NOMO-1 treated with dmso at 0.1 percent for 144 hours (cell line): Measurements from ENCODE around the gene ELL2.
"Not testable (repeated sequence)": the region's sequence is repeated elsewhere in the genome, so short reads cannot be mapped to it uniquely, and the experiment has no call there.

ENCODE experiments used
- DNase-seq: peaks from one replicate; lab custom pipeline; 2025; ENCODE audit not compliant: unreplicated experiment; lab: John Stamatoyannopoulos, UW

The ELL2 gene

DNA sequence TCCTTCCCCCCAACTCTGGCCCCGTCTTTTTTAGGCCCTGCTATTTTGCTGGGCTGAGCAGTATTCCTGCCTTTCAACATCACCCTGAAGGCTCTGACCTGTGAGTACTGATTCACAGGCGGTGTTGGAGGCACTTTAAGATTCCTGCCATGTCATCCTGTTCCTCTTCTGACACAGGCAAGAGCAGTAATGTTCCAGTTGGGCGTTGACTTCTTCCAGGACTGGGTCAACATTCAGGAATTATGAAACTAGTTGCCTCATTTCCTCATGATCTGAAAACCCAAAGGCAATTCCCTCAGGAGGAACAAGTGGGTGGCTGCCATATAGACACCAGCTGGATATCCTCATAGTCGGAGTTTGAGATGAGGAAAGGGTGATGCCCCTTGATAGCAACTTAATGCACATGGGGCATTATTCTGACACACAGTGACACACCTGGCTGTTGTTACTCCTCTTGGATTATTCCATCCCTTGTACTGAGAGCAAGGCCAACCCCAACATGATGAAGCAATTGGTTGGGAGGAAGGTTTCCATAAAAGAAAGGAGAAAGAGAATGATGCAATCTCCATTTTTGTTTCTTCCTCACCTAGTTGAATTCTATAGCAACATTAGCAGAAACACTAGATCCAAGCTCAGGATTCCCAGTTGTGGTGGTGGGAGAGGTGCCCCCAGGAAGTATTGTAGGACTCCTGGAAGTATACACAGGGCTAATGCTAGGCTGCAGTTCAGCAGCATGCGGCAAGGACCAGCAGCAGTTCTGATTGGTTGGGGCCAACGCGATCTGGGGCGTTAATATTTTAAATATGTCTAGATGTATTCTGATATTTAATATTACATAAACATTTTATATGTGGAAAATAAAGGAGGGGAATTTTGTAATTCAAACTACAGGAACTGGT, 119.5 kb downstream of the ELL2 start:
- no peak for DNase-seq

DNA sequence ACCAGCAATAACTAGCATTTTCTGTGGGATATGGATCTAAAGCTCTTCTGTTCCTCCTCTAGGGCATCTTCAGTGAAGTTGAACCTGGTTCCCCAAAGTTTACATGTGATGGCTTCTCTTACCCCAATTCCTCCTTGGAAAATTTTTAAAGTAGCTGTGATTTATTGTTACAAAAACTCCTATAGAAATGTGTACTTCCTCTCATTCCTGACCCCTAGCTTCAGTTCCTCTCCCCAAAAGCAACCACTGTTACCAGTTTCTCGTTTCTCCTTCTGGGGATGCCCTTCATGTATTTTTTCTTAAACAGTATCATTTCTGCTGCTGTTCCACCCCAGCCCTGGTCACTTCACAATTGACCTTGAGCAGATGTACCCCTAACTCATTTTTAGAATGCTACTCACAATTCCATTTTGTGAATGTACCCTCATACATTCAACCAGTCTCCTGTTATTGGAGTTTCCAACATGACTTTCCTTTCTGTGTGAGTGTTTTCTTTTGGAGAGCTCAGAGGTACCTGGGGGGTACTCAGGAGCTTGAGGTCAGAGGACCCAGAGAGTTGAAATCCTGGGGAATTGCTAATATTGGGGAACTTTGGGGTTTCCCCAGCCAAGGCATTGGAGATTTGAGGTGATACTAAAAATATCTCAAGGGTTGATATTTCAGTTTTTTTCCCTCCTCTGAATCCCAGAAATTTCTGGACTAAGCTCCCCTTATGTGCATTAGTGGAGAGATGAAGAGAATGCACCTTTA, 120.5 kb downstream of the ELL2 start:
- no peak for DNase-seq

DNA sequence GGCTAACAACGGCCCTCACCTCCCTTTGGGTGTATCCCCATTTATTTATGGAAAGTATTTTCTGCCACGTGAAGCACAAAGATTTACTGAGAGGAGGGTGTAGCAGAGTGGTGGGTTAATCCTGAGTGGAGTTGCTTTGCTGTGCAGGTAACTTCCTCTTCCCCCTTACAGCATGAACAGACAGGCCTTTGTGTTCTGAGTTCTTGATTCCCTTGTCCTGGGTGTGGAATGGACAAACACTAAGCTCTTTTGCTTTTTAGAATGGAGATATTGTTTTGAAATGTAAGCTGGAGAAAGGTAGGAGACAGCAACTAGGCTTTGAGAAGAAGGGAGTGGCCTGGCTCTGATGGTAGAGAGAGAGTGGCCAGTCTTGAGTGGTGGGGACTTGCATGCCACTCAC, 122.0 kb downstream of the ELL2 start:
- no peak for DNase-seq

DNA sequence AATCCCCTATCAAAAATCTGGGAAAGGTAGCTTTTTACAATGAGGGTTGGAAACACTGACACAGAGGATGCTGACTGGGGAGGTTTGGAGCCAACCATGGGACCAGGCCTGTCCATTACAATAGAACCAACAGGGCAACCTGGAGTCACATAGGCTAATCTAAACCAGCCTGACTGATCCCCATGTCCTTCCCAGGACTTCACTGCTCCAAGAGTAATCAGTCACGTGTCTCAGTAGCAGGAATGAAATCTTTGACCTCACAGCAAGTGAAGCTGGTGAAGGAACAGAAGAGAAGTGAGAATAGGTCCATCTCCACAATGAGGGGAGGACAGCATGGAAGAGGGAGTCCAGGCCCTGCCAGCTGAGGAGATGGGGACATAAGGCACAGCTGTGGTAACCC, 123.1 kb downstream of the ELL2 start:
- DNase-seq, result no peak

DNA sequence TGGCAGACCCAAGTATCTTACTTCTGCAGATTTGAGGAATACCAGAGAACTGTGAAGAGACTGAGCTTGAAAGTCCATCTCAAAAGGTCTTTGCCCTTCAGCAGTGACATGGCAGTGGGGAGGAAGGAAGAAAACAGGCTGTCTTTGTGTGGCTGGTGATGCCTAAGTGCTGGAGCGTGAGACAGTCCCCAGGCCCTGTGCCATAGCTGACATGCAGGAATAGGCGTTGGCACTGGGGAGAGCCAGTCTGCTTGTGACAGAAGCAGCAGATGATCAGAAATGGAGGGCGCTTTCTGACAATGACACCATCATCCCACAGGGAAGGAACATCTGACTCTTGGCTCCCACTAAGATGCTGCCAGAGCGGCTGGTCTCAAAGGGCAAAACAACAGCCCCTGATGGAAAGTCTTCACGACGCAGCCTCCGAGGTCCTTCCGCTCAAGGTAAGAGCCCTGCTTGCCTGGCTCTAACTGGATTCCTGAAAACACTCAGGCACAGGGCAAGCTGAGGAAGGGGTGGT, 123.6 kb downstream of the ELL2 start:
- no peak for DNase-seq

DNA sequence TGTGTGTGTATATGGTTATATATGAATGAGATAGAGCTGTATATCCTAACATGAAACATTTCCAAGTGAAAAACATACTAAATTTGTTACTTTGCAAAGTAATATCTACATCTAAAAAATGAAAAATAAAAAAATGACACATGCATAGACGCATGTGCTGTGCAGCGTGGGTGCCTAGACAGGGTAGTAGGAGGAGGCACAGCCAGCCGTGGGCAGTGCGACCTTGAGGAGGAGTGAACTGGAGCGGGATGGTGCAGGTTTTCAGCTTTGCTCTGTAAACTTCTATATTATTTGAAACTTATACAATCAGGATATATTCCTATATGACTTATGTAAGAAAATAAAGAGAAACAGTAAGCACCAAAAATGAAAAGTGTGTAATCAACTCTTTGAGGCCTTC, 124.2 kb downstream of the ELL2 start:
- no peak for DNase-seq

DNA sequence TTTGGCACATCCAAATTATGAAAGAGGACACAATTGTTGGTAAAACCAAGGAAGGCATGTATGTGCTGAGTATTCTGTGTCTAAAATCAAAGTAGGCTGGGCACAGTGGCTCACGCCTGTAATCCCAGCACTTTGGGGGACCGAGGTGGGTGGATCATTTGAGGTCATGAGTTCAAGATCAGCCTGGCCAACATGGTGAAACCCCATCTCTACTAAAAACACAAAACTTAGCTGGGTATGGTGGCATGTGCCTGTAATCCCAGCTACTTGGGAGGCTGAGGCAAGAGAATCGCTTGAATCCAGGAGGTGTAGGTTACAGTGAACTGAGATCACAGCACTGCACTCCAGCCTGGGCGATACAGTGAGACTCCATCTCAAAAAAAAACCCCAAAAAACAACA, 124.7 kb downstream of the ELL2 start:
- not testable (repeated sequence) for DNase-seq

DNA sequence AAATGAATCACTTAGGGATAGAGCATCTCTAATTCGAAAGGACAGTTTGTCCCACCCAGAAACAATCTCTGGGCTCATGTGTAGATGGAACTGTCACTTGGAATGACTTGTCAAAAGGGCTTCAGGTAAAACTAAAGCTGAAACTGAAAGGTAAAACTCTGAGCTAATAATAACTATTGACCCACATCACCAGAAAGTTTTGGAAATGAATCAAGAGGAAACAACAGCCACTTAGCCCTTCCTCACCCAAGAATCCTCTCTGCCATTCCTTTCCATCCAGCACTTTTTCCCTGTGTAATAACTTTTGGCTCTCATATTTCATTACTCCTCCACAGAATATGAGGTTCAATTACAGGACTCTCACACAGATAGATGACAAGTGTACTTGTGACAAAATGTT, 125.1 kb downstream of the ELL2 start:
- DNase-seq, result no peak

DNA sequence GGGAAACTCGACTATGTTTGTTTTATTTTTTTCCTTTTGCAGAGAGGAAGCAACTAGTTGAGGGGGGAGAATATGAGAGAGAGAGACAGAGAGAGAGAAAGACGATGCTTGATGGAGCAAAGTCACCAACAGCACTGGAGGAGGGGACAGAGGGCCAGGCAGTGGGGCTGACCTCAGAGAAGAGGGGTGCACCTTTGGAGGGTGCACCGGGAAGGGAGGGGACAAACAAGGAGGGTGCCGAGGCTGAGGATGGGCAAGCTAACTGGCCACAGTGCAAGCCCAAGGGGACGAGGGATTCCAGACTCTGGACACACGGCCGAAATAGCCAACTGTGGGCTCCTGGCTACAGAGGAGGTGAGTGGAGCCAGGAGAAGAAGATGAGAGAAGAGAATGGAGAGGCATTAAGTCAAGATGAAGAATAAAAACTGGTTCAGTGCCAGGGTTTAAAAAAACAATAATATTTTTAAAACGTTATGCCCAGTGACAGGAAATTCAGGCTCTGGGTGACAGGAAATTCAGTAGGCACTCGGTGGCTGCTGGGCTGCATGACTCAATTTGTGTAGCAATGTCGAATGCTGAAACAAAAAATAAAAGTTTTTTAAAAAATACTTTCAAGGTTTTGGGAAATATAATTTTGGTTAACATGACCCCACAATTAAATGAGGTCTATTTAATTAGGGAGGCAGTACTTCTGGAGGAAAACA, 125.8 kb downstream of the ELL2 start:
- no peak for DNase-seq
